GM12873 (cell line): ENCODE data around the gene ECE1.

Experiments used
- TF ChIP-seq, protein P1 (sequence below): IDR thresholded peaks from 2 replicates; pipeline ENCODE4 v1.5.1; 2012; ENCODE audit warnings: low read depth, mild to moderate bottlenecking, moderate library complexity, low read length, control low read depth; ENCODE audit not compliant: insufficient read depth; ENCODE audit errors: missing control alignments

Gene ECE1

DNA sequence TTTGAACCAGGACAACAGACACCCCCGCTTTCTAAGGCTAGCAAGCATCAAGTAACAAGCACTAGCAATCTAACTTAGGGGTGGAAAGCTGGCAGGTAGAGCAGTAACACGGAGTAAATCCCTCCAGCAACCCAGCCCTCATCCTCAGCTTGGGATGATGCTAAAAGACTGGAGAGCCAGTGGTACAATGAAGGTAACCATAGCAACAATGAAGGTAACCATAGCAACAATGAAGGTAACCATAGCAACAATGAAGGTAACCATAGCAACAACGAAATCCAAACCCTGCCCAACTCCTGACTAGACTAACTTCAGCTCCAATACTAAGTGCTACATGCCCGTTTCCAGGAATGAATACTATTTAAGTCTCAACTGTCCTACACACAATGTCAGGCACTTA is 91.3 kb downstream of the ECE1 start:
- TF ChIP-seq, protein P1, sequence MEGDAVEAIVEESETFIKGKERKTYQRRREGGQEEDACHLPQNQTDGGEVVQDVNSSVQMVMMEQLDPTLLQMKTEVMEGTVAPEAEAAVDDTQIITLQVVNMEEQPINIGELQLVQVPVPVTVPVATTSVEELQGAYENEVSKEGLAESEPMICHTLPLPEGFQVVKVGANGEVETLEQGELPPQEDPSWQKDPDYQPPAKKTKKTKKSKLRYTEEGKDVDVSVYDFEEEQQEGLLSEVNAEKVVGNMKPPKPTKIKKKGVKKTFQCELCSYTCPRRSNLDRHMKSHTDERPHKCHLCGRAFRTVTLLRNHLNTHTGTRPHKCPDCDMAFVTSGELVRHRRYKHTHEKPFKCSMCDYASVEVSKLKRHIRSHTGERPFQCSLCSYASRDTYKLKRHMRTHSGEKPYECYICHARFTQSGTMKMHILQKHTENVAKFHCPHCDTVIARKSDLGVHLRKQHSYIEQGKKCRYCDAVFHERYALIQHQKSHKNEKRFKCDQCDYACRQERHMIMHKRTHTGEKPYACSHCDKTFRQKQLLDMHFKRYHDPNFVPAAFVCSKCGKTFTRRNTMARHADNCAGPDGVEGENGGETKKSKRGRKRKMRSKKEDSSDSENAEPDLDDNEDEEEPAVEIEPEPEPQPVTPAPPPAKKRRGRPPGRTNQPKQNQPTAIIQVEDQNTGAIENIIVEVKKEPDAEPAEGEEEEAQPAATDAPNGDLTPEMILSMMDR = no peak

GRCh38 chr1:21192871-21193270 is 97.4 kb downstream of the ECE1 start:
- TF ChIP-seq, protein P1 = no peak

GRCh38 chr1:21192284-21192683 is 98.0 kb downstream of the ECE1 start:
- TF ChIP-seq, protein P1 = no peak

GRCh38 chr1:21189906-21190500 is 100.3 kb downstream of the ECE1 start:
- TF ChIP-seq, protein P1 = no peak

- TF ChIP-seq, protein P1 = no peak
These were observed 100.8 kb downstream of the ECE1 start for GRCh38 chr1:21189421-21189820.

DNA sequence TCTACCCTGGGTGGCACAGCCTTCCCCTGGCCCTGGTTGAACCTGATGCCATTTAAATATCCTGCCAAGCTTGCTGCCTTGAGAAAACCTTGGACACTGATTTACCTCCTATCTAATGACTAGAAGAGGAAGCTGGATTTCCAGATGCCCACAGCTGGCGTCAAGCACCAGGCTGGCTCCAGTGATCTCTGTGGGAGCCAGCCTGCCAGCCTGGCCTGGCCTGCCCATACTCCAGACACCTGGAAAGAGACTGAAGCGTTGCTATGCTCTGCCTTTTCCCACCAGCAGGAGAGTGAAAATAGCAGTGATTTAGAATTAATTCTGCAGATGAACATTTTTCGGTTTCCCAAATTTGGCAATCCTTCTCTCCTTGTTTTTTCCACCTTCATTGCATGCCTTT is 102.0 kb downstream of the ECE1 start:
- TF ChIP-seq, protein P1 = no peak

- TF ChIP-seq, protein P1 = no peak
These were observed 105.0 kb downstream of the ECE1 start for GRCh38 chr1:21185221-21185731.
